HepG2 (cell line): ENCODE results near the gene UST.

Experiments
- ERF ChIP-seq: IDR thresholded peaks from 2 replicates; pipeline ENCODE4 v1.6.1; 2018; ENCODE audit warnings: missing biosample characterization, missing genetic modification reagents
- KLF9 ChIP-seq: IDR thresholded peaks from 2 replicates; pipeline ENCODE4 v1.6.1; 2016; ENCODE audit warnings: low read depth
- NAIF1 ChIP-seq: sonication (generic); formaldehyde crosslinking; IDR thresholded peaks from 2 replicates; pipeline ENCODE4 v1.5.0; 2020; ENCODE audit warnings: mild to moderate bottlenecking, missing genetic modification reagents, borderline replicate concordance
- POLR2A ChIP-seq, 2 experiments: IDR thresholded peaks; 2 replicates each; pipeline ENCODE4 v1.6.1; 2011; ENCODE audit warnings: low read depth in 2 of 2, low read length in 2 of 2, mild to moderate bottlenecking in 1 of 2, moderate library complexity in 1 of 2; ENCODE audit not compliant: insufficient read depth in 1 of 2
- TAF1 ChIP-seq: sonication (generic); formaldehyde crosslinking; IDR thresholded peaks from 2 replicates; pipeline ENCODE4 v1.4.0; 2020; ENCODE audit warnings: missing genetic modification reagents

- TF ChIP-seq ERF (CRISPR knock-in tag) (no peak), NAIF1 (CRISPR knock-in tag) (no peak), KLF9 (no peak), TAF1 (no peak), POLR2A (IDR thresholded peaks at IDR 0.05; ENCODE audit: insufficient read depth in 1 of 2, low read depth in 2 of 2, low read length in 2 of 2) (no peak)
These were observed 227.5 kb downstream of the UST start for GRCh38 chr6:148974351-148974750.
